Measurements from ENCODE around the gene RLN3. TPM values are rescaled to one million over a fixed set of nuclear protein-coding genes. Genes with fewer than 3 reads are reported as not detected.
"Not testable (repeated sequence)": the region's sequence is repeated elsewhere in the genome, so short reads cannot be mapped to it uniquely, and the experiment has no call there.

Gene RLN3
- total RNA-seq, 6 experiments from 2014 or later = not detected

- Histone ChIP-seq H3K4me1 (peaks cover 0 to 5% (median 0%) of the 10 kb centered on the region in 4 donors), H3K27me3 (no peaks in the 10 kb centered on the region), H3K27ac (no peak overlapping the region), H3K4me3 (no peak overlapping the region), H3K9me3 (no peaks in the 10 kb centered on the region), H3K36me3 (no peaks in the 10 kb centered on the region)
- DNase-seq (no peak), ATAC-seq (no peak)
- intact Hi-C loops (cut with DNase I) = no loop called here
- 97% methylated on average over 4 of the region's 4 CpGs for WGBS (ENCODE audit: insufficient coverage, low coverage, low lambda C conversion rate, missing lambda C conversion rate)
- TF ChIP-seq POLR2A (IDR thresholded peaks at IDR 0.05) (no peak), CTCF (IDR thresholded peaks at IDR 0.05) (no peak)
These were observed 5.5 kb upstream of the RLN3 start for GRCh38 chr19:14022469-14022868.

GRCh38 chr19:14023404-14024235 is 4.3 kb upstream of the RLN3 start:
- Histone ChIP-seq H3K27me3 (no peaks in the 10 kb centered on the region), H3K27ac (peak overlapping the region in 1 of 3 donors; percentile 33), H3K9me3 (no peaks in the 10 kb centered on the region), H3K36me3 (no peaks in the 10 kb centered on the region), H3K4me3 (no peak overlapping the region), H3K4me1 (peaks cover 0 to 5% (median 0%) of the 10 kb centered on the region in 4 donors)
- intact Hi-C loops (cut with DNase I) = no loop called here
- ATAC-seq (peak; percentile 86 to 99 (median 94)), DNase-seq (peak; percentile 56 to 72 (median 64))
- WGBS (ENCODE audit: insufficient coverage, low coverage, low lambda C conversion rate, missing lambda C conversion rate) = 42% methylated on average over 9 of the region's 9 CpGs
- TF ChIP-seq POLR2A (IDR thresholded peaks at IDR 0.05) = no peak
- TF ChIP-seq CTCF (IDR thresholded peaks at IDR 0.05) = peak; percentile 39 to 51 (median 44)

GRCh38 chr19:14026652-14027192 is 1.2 kb upstream of the RLN3 start:
- H3K27ac ChIP-seq; H3K4me1 ChIP-seq; ATAC-seq; H3K27me3 ChIP-seq; H3K4me3 ChIP-seq; H3K36me3 ChIP-seq; intact Hi-C loops (cut with DNase I); DNase-seq; H3K9me3 ChIP-seq: not testable (repeated sequence)
- 84% methylated on average over 4 of the region's 5 CpGs for WGBS (ENCODE audit: insufficient coverage, low coverage, low lambda C conversion rate, missing lambda C conversion rate)

GRCh38 chr19:14028901-14029300 is 953 bp downstream of the RLN3 start:
- Histone ChIP-seq H3K27ac (no peak overlapping the region), H3K4me1 (peaks cover 0 to 5% (median 0%) of the 10 kb centered on the region in 4 donors), H3K9me3 (no peaks in the 10 kb centered on the region), H3K4me3 (no peak overlapping the region), H3K36me3 (no peaks in the 10 kb centered on the region), H3K27me3 (no peaks in the 10 kb centered on the region)
- DNase-seq = no peak
- intact Hi-C loops (cut with DNase I) = no loop called here
- 77% methylated on average over 4 of the region's 4 CpGs for WGBS (ENCODE audit: insufficient coverage, low coverage, low lambda C conversion rate, missing lambda C conversion rate)
- TF ChIP-seq CTCF (IDR thresholded peaks at IDR 0.05) = no peak
- no peak for TF ChIP-seq POLR2A (IDR thresholded peaks at IDR 0.05)
- no peak for ATAC-seq
